Effector memory CD8-positive, alpha-beta T cell (primary cell): ENCODE data around the gene SV2C.
A peak's percentile ranks its signal among the peaks of the same experiment; 100 is the strongest.
"Not testable (repeated sequence)": the region's sequence is repeated elsewhere in the genome, so short reads cannot be mapped to it uniquely, and the experiment has no call there.

ENCODE experiments used
- ATAC-seq: fragments of 150-1000 bp; cut with Tn5 transposase; replicated peaks from 2 replicates; pipeline ENCODE4 v1.10.0; 2021; ENCODE audit warnings: mild to moderate bottlenecking, moderate library complexity
- DNase-seq, 3 experiments: peaks; one replicate each; pipeline ENCODE4 v3.0.0; 2021
- H3K27ac Mint-ChIP-seq, 2 donors: one replicate each; pipeline ENCODE4 v1.8.0; 2022; ENCODE audit warnings: mild to moderate bottlenecking in 2 of 2, mixed read lengths in 2 of 2, moderate library complexity in 2 of 2
- H3K27me3 Mint-ChIP-seq, 2 donors: one replicate each; pipeline ENCODE4 v1.8.0; 2022; ENCODE audit warnings: mixed read lengths in 2 of 2
- H3K36me3 Mint-ChIP-seq: one replicate; pipeline ENCODE4 v1.8.0; 2022; ENCODE audit warnings: mild to moderate bottlenecking, moderate library complexity, mixed read lengths; ENCODE audit not compliant: insufficient read depth
- H3K4me1 Mint-ChIP-seq, 2 donors: one replicate each; pipeline ENCODE4 v1.8.0; 2022; ENCODE audit warnings: low read depth in 2 of 2, mixed read lengths in 2 of 2
- H3K4me3 Mint-ChIP-seq, 2 donors: one replicate each; pipeline ENCODE4 v1.8.0; 2022; ENCODE audit warnings: mild to moderate bottlenecking in 2 of 2, mixed read lengths in 2 of 2, moderate library complexity in 2 of 2
- H3K9me3 Mint-ChIP-seq, 2 donors: one replicate each; pipeline ENCODE4 v1.8.0; 2022; ENCODE audit warnings: mixed read lengths in 2 of 2

Gene SV2C

DNA sequence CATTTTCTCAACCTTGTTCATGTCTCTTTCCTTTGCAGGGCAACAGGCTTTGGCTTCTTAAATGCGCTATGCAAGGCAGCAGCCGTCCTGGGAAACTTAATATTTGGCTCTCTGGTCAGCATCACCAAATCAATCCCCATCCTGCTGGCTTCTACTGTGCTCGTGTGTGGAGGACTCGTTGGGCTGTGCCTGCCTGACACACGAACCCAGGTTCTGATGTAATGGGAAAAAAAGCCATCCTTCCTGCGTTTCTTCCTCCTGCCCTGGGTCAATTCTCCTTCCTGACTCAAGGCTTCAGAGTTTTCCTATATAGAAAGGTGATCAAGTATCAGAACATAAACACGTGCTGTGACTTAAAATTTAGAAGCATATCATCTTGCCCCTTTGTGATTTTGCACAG lies 242.1 kb downstream of the SV2C start:
- DNase-seq: no peak
- Mint-ChIP-seq H3K27me3 (no peaks in the 10 kb centered on the region), H3K36me3 (peaks cover 3% of the 10 kb centered on the region), H3K9me3 (no peaks in the 10 kb centered on the region), H3K4me1 (peaks cover 51 to 65% of the 10 kb centered on the region in 2 donors), H3K4me3 (peak overlapping the region; percentile 65 to 81), H3K27ac (peak overlapping the region; percentile 96 to 99)
- no peak for ATAC-seq

DNA sequence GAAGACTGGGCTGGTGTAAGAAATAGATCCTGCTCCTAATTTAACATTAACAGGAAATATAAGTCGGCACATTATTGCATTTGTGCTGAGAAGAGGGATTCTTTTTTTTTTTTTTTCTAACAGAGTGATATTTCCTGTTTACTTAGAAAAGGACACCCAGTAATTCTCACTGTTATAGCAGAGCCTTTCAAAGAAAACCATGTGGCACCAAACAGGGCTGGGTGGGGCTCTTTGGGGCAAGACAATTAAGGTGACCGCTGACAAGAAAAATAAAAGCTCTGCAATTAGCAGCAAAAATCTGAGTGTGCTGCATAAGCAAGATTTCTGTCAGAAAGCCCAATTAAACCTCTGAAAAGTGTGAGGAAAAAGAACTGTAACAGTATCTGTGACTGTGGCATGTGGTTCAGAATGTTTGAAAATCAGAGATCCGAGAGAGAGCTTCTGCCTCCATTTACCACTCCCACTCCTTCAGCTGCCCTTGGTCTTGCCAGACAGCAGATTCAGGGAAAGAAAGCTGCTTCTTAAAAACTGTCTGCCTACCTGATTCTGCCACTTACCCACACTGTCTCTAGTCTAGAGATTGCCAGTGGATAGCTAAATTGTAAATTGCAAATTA lies 242.8 kb downstream of the SV2C start:
- peak overlapping the region; percentile 96 to 99 for H3K27ac Mint-ChIP-seq
- peaks cover 53 to 71% of the 10 kb centered on the region in 2 donors for H3K4me1 Mint-ChIP-seq
- H3K9me3 Mint-ChIP-seq: no peaks in the 10 kb centered on the region
- H3K4me3 Mint-ChIP-seq: peak overlapping the region; percentile 65 to 81
- ATAC-seq (peak; percentile 96), DNase-seq (peak; percentile 45 to 53 (median 45))
- peaks cover 3% of the 10 kb centered on the region for H3K36me3 Mint-ChIP-seq
- no peaks in the 10 kb centered on the region for H3K27me3 Mint-ChIP-seq

DNA sequence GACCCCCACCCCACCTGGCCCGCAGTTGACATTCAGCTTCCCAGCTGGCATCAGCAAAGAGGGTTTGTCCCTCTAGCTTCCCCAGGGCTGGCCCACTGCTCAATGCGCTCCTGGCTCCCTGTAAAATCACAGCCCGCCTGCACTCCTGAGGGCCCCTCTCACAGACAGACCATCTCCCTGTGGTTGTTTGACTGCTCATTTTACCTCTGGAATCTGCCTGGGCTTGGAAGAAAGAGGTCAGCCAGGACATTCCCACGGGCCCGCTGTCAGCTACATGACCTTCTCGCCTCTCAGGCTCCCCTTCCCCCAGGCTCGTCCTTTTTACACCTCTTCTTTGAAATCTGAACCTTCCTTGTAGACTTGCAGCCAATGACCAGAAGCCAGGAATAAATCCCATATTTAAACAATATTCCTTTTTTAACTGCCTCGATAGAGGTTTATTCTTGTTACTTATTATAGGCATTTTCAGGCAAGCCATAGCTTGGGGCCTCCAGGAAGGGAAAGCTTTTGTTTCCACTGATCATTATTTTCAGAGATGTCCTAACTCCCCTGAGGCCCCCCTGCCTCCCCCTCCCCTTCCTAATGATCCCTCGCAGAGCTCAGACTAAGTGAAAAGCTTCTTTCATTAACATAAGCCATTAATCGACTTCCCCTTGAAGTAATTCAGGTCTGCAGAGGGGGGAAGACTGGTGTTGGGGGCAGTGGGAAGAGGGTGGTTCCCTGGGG lies 243.6 kb downstream of the SV2C start:
- no peaks in the 10 kb centered on the region for H3K27me3 Mint-ChIP-seq
- H3K27ac Mint-ChIP-seq: peak overlapping the region; percentile 96 to 99
- no peak for ATAC-seq
- peak overlapping the region; percentile 65 to 81 for H3K4me3 Mint-ChIP-seq
- no peak for DNase-seq
- peaks cover 61 to 79% of the 10 kb centered on the region in 2 donors for H3K4me1 Mint-ChIP-seq
- peaks cover 3% of the 10 kb centered on the region for H3K36me3 Mint-ChIP-seq
- no peaks in the 10 kb centered on the region for H3K9me3 Mint-ChIP-seq

DNA sequence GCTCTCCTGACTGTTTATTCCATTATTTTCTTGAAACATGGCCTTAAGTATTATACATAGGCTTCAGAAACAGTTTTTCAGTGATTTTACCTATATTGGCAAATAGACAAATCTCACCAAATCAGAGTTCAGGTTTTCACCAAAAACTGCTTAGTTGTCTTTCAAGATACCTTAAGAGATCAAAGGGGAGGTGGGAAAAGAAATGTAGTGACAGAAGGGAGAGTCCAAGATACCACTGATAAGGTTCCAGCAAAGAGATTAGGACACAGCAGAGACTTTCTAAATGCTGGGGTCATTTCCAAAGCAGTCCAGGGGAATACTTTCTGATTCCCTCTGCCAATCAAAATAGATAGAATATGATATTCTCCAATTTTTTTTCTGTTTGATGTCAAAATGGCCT lies 246.2 kb downstream of the SV2C start:
- DNase-seq (no peak), ATAC-seq (no peak)
- Mint-ChIP-seq H3K27ac (peak overlapping the region; percentile 96 to 99), H3K36me3 (no peaks in the 10 kb centered on the region), H3K4me3 (peak overlapping the region in 1 of 2 donors; percentile 34), H3K27me3 (no peaks in the 10 kb centered on the region), H3K4me1 (peaks cover 69 to 85% of the 10 kb centered on the region in 2 donors), H3K9me3 (no peaks in the 10 kb centered on the region)

DNA sequence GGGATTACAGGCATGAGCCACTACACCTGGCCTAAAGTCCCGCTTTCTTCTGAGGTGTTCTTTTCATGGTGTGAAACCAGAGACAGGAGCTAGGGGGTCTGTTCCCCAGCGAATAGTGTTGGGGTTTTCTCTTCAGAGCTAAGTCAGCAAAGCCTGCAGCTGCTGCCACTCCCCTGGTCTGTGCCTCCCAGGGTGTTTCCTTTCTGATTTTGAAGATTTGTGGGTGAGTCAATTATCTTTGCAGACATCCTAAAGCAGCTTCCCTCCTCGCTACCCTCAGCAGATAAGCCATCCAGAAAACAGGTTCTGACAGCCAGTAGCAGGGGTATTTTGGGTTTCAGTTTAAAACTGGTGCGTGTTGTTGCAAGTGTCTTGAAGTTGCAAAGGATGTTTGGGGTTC lies 247.9 kb downstream of the SV2C start:
- ATAC-seq (peak; percentile 68), DNase-seq (peak in 2 of 3 experiments; percentile 3 to 27)
- peaks cover 59 to 71% of the 10 kb centered on the region in 2 donors for H3K4me1 Mint-ChIP-seq
- no peaks in the 10 kb centered on the region for H3K9me3 Mint-ChIP-seq
- no peaks in the 10 kb centered on the region for H3K36me3 Mint-ChIP-seq
- no peaks in the 10 kb centered on the region for H3K27me3 Mint-ChIP-seq
- peak overlapping the region; percentile 69 to 74 for H3K4me3 Mint-ChIP-seq
- H3K27ac Mint-ChIP-seq: peak overlapping the region; percentile 89 to 93

DNA sequence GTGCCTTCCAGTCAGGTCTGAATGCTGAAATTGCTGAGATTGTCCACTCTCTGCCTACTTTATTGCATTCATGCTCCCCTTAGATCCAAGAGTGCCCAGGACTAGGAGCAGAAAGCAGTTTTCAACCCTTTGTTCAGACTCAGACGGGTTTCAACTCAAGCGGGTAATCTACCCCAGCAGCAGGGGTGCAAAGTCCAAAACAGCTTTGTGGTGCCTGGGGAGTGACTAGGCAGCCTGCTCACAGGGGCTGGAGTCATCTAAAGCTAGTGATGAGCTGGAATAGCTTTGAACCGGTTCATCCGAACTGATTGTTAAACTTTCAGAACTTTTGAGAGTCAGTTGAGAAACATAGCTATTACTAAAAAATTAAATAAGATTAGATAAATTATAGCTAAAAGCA lies 248.9 kb downstream of the SV2C start:
- ATAC-seq: no peak

DNA sequence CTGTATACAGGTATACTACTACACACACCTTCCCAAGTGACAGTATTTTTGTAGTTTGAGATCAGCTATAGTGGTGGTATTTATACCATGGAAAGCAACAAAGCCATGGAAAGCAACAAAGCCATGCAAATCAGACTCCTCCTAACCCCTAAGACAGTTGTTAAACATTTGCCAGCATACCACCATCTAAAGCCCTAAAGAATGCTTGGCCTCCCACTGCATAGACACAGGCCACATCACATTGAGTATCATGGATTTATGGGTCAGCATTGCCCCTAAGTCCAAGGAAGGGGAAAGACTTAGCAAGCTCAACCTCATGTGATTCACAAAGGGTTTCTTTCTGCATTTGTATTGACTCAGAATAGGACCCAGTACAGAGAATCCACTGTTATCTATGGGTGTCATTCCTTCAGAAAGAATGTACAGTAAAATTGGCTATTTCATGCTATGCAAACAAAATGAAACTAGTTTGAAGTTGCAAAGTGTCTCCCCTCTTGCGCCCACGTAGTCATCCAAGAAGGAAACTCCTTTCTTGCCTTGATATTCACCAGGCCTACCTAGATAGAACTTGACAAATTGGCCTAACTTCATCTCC lies 249.5 kb downstream of the SV2C start:
- H3K27me3 Mint-ChIP-seq: no peaks in the 10 kb centered on the region
- no peaks in the 10 kb centered on the region for H3K36me3 Mint-ChIP-seq
- H3K9me3 Mint-ChIP-seq: no peaks in the 10 kb centered on the region
- DNase-seq (no peak), ATAC-seq (no peak)
- H3K4me1 Mint-ChIP-seq: peaks cover 48 to 62% of the 10 kb centered on the region in 2 donors
- peak overlapping the region; percentile 89 to 93 for H3K27ac Mint-ChIP-seq
- no peak overlapping the region for H3K4me3 Mint-ChIP-seq

More for the DNA sequence above, 248.9 kb downstream of the SV2C start:
- Mint-ChIP-seq H3K4me3 (peak overlapping the region in 1 of 2 donors; percentile 69), H3K4me1 (peaks cover 50 to 62% of the 10 kb centered on the region in 2 donors), H3K36me3 (no peaks in the 10 kb centered on the region), H3K27ac (peak overlapping the region; percentile 89 to 93), H3K27me3 (no peaks in the 10 kb centered on the region), H3K9me3 (no peaks in the 10 kb centered on the region)
- no peak for DNase-seq

DNA sequence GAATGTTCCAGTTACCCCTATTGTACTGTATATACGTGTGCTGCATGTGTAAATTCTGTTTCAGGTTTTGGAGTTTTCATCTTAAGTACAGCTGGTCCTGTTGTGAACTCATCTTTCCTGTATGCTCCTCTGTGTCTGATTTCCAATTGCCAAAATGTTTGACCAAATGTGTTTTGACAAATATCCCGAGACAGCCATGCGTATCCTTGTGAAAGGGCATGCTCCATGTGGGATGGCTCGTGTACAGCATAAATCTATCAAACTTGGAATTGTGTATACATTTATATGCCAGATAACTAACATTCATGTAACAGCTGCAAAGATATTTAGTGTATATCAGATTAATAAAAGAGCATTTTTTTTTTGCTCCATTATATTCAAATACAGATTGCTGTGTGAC lies 250.4 kb downstream of the SV2C start:
- ATAC-seq: no peak
- Mint-ChIP-seq H3K4me3 (no peak overlapping the region), H3K27me3 (no peaks in the 10 kb centered on the region), H3K36me3 (peaks cover 1% of the 10 kb centered on the region), H3K4me1 (peaks cover 48 to 62% of the 10 kb centered on the region in 2 donors), H3K27ac (peak overlapping the region in 1 of 2 donors; percentile 93), H3K9me3 (no peaks in the 10 kb centered on the region)
- DNase-seq: no peak

DNA sequence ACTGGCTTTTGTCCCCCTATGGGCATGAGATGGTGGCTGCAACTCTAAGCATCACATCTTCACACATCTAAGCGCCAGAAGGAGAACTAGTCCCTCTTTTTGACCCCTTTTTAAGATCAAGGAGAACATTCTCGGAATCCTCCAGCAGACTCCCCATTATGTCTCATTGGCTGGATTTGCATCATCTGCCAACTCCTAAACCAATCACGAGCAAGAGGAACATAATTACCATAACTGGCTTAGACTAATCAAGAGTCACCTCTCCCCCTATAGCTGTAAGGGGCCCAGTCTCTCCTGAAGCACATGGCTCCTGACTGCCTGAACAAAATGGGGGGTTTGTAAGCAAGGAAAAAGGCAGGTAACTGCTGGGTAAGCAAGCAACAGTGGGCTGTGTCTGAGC lies 251.4 kb downstream of the SV2C start:
- no peaks in the 10 kb centered on the region for H3K27me3 Mint-ChIP-seq
- DNase-seq (no peak), ATAC-seq (no peak)
- H3K4me1 Mint-ChIP-seq: peaks cover 41 to 54% of the 10 kb centered on the region in 2 donors
- peaks cover 4% of the 10 kb centered on the region for H3K36me3 Mint-ChIP-seq
- no peak overlapping the region for H3K4me3 Mint-ChIP-seq
- no peak overlapping the region for H3K27ac Mint-ChIP-seq
- no peaks in the 10 kb centered on the region for H3K9me3 Mint-ChIP-seq

DNA sequence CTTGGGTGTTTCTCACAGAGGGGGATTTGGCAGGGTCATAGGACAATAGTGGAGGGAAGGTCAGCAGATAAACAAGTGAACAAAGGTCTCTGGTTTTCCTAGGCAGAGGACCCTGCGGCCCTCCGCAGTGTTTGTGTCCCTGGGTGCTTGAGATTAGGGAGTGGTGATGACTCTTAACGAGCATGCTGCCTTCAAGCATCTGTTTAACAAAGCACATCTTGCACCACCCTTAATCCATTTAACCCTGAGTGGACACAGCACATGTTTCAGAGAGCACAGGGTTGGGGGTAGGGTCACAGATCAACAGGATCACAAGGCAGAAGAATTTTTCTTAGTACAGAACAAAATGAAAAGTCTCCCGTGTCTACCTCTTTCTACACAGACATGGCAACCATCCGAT lies 252.3 kb downstream of the SV2C start:
- not testable (repeated sequence) for H3K9me3 Mint-ChIP-seq, H3K27me3 Mint-ChIP-seq, H3K36me3 Mint-ChIP-seq, H3K4me3 Mint-ChIP-seq, DNase-seq, H3K27ac Mint-ChIP-seq, ATAC-seq
- H3K4me1 Mint-ChIP-seq: peaks cover 38 to 47% of the 10 kb centered on the region in 2 donors

DNA sequence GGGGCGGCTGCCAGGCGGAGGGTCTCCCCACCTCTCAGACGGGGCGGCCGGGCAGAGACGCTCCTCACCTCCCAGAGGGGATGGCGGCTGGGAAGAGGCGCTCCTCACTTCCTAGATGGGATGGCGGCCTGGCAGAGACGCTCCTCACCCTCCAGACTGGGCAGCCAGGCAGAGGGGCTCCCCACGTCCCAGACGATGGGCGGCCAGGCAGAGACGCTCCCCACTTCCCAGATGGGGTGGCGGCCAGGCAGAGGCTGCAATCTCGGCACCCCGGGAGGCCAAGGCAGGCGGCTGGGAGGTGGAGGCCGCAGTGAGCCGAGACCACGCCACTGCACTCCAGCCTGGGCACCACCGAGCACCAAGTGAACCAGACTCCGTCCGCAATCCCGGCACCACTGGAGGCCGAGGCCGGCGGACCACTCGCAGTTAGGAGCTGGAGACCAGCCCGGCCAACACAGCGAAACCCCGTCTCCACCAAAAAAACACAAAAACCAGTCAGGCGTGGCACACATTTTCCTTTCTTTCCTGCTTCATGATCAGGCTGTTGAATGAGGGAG lies 253.1 kb downstream of the SV2C start:
- H3K36me3 Mint-ChIP-seq, H3K9me3 Mint-ChIP-seq, H3K27me3 Mint-ChIP-seq, DNase-seq, ATAC-seq, H3K27ac Mint-ChIP-seq, H3K4me3 Mint-ChIP-seq: not testable (repeated sequence)
- peaks cover 32 to 41% of the 10 kb centered on the region in 2 donors for H3K4me1 Mint-ChIP-seq

DNA sequence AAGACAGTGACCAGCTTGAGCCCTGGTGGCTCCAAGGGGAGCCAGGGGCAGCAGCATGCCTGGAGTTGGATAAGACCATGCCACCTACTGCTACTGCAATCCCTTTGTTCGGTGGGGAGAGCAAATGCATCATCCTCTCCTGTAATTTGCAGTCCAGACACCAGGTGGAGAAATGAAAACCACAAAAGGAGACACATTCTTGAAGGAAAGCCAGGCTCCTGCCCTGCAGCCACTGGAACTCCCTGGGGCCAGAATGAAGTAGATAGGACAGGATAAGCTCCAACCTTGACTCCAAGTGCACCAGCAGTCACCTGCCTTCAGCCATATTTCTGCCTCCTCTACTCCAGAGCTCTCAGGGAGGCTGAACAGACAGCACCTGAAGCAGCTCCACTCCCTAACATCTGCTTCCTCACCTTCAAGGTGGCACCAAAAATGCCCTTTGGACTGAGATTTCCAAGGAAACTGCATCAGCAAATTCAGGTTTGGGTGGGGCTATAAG lies 254.8 kb downstream of the SV2C start:
- peaks cover 26 to 40% of the 10 kb centered on the region in 2 donors for H3K4me1 Mint-ChIP-seq
- peak overlapping the region in 1 of 2 donors; percentile 85 for H3K27ac Mint-ChIP-seq

DNA sequence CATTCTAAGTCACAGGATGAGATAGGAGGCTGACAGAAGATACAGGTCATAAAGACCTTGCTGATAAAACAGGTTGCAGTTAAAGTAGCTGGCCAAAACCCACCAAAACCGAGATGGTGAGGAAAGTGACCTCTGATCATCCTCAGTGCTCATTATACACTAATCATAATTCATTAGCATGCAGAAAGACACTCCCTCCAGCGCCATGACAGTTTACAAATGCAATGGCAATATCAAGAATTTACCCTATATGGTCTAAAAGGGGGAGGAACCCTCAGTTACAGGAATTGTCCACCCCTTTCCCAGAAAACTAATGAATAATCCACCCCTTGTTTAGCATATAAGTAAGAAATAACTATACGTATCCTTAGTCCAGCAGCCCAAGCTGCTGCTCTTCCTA lies 256.7 kb downstream of the SV2C start:
- Mint-ChIP-seq H3K4me3 (no peak overlapping the region), H3K27me3 (no peaks in the 10 kb centered on the region), H3K9me3 (no peaks in the 10 kb centered on the region), H3K27ac (no peak overlapping the region), H3K36me3 (peaks cover 4% of the 10 kb centered on the region), H3K4me1 (peaks cover 20 to 36% of the 10 kb centered on the region in 2 donors)
- DNase-seq (no peak), ATAC-seq (no peak)

More for the DNA sequence above, 254.8 kb downstream of the SV2C start:
- DNase-seq (peak; percentile 29 to 54 (median 46)), ATAC-seq (peak; percentile 74)
- H3K9me3 Mint-ChIP-seq: no peaks in the 10 kb centered on the region
- no peak overlapping the region for H3K4me3 Mint-ChIP-seq
- H3K36me3 Mint-ChIP-seq: peaks cover 4% of the 10 kb centered on the region
- no peaks in the 10 kb centered on the region for H3K27me3 Mint-ChIP-seq
